ENCODE results near the gene RPS29. TPM values are rescaled to one million over a fixed set of nuclear protein-coding genes. Genes with fewer than 3 reads are reported as not detected.

Gene RPS29
- polyA plus RNA-seq, 2 of the 4 experiments (the other 2 are of a cell fraction) = 3,539 to 3,909 TPM

DNA sequence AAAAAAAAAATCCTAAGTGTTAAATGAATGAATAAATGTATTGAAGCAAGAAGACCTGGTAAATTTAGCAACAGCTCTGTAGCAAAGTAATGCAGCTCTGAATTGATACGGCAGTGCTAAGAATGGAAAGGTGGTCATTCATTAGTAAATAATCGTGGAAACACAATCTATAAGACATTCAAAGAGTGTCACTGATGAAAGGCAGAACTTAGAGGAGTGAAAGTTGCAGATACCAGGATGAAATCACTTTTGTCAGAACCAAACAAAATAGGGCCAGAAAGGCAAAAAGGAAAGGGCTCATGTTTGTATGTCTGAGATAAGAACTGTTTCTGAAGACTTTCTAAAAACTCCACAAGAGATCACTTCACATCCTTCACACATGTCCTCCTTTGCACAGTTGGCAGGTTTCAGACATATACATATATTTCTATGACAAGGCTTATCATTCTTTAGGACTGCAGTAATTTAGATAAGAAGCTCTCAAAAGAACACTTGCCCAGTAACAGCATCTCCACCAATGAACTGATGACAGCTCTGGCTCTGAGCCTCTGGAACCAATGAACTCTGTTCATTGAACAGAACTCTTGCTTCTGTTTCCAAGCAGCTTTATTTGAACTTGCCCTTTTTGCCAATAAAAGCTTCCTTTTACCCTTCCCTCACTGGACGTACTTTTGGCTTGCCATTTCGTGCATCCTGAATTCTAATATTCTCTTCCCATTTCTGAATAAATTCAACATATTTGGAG, 8.3 kb upstream of the RPS29 start:
- Histone ChIP-seq H3K4me3 (no peak overlapping the region), H3K4me1 (0 out of 3 replicates have a peak, but pooled peaks cover 7% of the 10 kb centered on the region), H3K27ac (no peak overlapping the region), H3K9me3 (no peaks in the 10 kb centered on the region), H3K4me2 (no peak overlapping the region)
- 65% methylated on average over 4 of the region's 4 CpGs for WGBS (ENCODE audit: missing lambda C conversion rate)
- ChIA-PET CTCF (interaction anchor here (1.3 to 2.2 kb wide), 2 partner anchors 8 to 12 kb away, joined by 4 to 18 read pairs; partner anchors contain the start of gene RPS29), POLR2A (interaction anchor here (0.7 kb wide), 1 partner anchor 8 kb away, joined by 3 read pairs; the partner anchor contains the start of gene RPS29)
- FAIRE-seq (no peak), DNase-seq (ENCODE audit: low read depth in 1 of 2, low spot score in 1 of 2) (peak in 1 of 2 experiments; percentile 38), ATAC-seq (no peak)
- TF ChIP-seq SREBF2 (IDR thresholded peaks at IDR 0.05) (no peak), RFX5 (IDR thresholded peaks at IDR 0.05) (peak; percentile 33; the same call in 1 of the 2 replicates)

DNA sequence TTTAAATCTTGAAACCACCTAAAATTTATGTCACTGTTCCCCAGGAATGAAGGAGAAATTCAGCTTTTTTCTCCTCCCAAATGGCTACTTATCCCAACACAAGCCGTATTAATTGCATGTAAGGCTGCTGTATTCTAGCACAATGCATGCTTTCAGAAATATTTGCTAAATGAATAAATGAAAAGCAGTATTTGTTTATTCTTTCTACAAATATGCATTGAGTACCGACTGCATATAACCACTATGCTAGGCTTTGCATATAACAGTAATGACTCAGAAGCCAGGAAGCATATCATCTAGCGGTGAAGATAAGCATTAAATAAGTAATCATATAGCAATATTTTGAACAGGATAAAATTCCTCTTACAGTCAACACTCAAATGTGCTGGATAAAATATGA, 6.8 kb upstream of the RPS29 start:
- FAIRE-seq = no peak
- 37% methylated on average over 3 of the region's 3 CpGs for WGBS (ENCODE audit: missing lambda C conversion rate)
- TF ChIP-seq MAFK (IDR thresholded peaks at IDR 0.05; ENCODE audit: partially characterized antibody) (no peak), GATA3 (IDR thresholded peaks at IDR 0.05; ENCODE audit: borderline replicate concordance) (no peak), TFCP2L1 (CRISPR knock-in tag; IDR thresholded peaks at IDR 0.05) (no peak), EP300 (IDR thresholded peaks at IDR 0.05) (no peak), POLR2A (IDR thresholded peaks at IDR 0.05; ENCODE audit: low read length) (no peak), HOXB5 (CRISPR knock-in tag; IDR thresholded peaks at IDR 0.05) (no peak), KDM5A (IDR thresholded peaks at IDR 0.05) (no peak), MYC (IDR thresholded peaks at IDR 0.05; ENCODE audit: borderline replicate concordance, low read length) (no peak), NFE2L2 (conservative IDR thresholded peaks at IDR 0.05; ENCODE audit: low read length) (no peak), HEYL (CRISPR knock-in tag; IDR thresholded peaks at IDR 0.05) (no peak), POLR2AphosphoS2 (conservative IDR thresholded peaks at IDR 0.05; ENCODE audit: low read length) (no peak), CEBPB (IDR thresholded peaks at IDR 0.05) (no peak)
- TF ChIP-seq, protein P1, sequence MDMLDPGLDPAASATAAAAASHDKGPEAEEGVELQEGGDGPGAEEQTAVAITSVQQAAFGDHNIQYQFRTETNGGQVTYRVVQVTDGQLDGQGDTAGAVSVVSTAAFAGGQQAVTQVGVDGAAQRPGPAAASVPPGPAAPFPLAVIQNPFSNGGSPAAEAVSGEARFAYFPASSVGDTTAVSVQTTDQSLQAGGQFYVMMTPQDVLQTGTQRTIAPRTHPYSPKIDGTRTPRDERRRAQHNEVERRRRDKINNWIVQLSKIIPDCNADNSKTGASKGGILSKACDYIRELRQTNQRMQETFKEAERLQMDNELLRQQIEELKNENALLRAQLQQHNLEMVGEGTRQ (IDR thresholded peaks at IDR 0.05) = no peak
- TF ChIP-seq, protein P2, sequence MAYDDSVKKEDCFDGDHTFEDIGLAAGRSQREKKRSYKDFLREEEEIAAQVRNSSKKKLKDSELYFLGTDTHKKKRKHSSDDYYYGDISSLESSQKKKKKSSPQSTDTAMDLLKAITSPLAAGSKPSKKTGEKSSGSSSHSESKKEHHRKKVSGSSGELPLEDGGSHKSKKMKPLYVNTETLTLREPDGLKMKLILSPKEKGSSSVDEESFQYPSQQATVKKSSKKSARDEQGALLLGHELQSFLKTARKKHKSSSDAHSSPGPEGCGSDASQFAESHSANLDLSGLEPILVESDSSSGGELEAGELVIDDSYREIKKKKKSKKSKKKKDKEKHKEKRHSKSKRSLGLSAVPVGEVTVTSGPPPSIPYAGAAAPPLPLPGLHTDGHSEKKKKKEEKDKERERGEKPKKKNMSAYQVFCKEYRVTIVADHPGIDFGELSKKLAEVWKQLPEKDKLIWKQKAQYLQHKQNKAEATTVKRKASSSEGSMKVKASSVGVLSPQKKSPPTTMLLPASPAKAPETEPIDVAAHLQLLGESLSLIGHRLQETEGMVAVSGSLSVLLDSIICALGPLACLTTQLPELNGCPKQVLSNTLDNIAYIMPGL (CRISPR knock-in tag; IDR thresholded peaks at IDR 0.05; ENCODE audit: borderline replicate concordance) = no peak
- ATAC-seq = peak in 1 of 2 experiments; percentile 32; a peak in 1 of 6 replicates
- ChIA-PET CTCF (interaction anchor here (0.9 kb wide), 1 partner anchor 41 kb away, joined by 5 read pairs; no protein-coding TSS in a partner anchor), POLR2A (no interaction called here)
- Histone ChIP-seq H3K4me1 (0 out of 3 replicates have a peak, but pooled peaks cover 7% of the 10 kb centered on the region), H3K9me3 (no peaks in the 10 kb centered on the region), H3K4me2 (no peak overlapping the region), H3K27ac (no peak overlapping the region), H3K4me3 (no peak overlapping the region)
- DNase-seq (ENCODE audit: low read depth in 1 of 2, low spot score in 1 of 2) = no peak

DNA sequence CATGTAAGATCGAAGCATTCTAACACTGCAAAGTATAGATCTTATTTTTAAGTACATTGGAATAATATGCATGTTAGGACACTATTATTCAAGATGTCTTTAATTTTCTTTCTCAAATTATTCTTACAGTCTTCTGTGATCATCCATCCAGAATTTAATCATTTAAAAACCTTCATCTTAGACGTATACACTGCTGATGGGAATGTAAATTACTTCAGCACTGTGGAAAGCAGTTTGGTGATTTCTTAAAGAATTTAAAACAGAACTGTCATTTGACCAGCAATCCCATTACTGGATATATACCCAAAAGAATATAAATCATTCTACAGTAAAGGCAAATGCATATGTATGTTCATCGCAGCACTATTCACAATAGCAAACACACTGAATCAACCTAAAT, 3.2 kb upstream of the RPS29 start:
- Histone ChIP-seq H3K9me3 (no peaks in the 10 kb centered on the region), H3K4me1 (peaks cover 2% of the 10 kb centered on the region; the same call in 2 of the 3 replicates), H3K4me3 (no peak overlapping the region), H3K27ac (no peak overlapping the region), H3K4me2 (no peak overlapping the region)
- no peak for TF ChIP-seq HDAC2 (IDR thresholded peaks at IDR 0.05)
- no peak for TF ChIP-seq RCOR1 (IDR thresholded peaks at IDR 0.05; ENCODE audit: low read depth, low read length)
- no peak for TF ChIP-seq FOSL2 (IDR thresholded peaks at IDR 0.05)
- TF ChIP-seq FOSL2 (CRISPR knock-in tag; IDR thresholded peaks at IDR 0.05) = no peak
- TF ChIP-seq, protein P3, sequence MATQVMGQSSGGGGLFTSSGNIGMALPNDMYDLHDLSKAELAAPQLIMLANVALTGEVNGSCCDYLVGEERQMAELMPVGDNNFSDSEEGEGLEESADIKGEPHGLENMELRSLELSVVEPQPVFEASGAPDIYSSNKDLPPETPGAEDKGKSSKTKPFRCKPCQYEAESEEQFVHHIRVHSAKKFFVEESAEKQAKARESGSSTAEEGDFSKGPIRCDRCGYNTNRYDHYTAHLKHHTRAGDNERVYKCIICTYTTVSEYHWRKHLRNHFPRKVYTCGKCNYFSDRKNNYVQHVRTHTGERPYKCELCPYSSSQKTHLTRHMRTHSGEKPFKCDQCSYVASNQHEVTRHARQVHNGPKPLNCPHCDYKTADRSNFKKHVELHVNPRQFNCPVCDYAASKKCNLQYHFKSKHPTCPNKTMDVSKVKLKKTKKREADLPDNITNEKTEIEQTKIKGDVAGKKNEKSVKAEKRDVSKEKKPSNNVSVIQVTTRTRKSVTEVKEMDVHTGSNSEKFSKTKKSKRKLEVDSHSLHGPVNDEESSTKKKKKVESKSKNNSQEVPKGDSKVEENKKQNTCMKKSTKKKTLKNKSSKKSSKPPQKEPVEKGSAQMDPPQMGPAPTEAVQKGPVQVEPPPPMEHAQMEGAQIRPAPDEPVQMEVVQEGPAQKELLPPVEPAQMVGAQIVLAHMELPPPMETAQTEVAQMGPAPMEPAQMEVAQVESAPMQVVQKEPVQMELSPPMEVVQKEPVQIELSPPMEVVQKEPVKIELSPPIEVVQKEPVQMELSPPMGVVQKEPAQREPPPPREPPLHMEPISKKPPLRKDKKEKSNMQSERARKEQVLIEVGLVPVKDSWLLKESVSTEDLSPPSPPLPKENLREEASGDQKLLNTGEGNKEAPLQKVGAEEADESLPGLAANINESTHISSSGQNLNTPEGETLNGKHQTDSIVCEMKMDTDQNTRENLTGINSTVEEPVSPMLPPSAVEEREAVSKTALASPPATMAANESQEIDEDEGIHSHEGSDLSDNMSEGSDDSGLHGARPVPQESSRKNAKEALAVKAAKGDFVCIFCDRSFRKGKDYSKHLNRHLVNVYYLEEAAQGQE (IDR thresholded peaks at IDR 0.05) = peak; percentile 67; the same call in 1 of the 2 replicates
- TF ChIP-seq JUNB (IDR thresholded peaks at IDR 0.05) = no peak
- no peak for TF ChIP-seq EP300 (IDR thresholded peaks at IDR 0.05)
- ATAC-seq (no peak), FAIRE-seq (no peak), DNase-seq (ENCODE audit: low read depth in 1 of 2, low spot score in 1 of 2) (no peak)
- WGBS (ENCODE audit: missing lambda C conversion rate) = 88% methylated on average over 3 of the region's 3 CpGs
- ChIA-PET POLR2A (interaction anchor here (0.6 kb wide), 1 partner anchor 12 kb away, joined by 3 read pairs; no protein-coding TSS in a partner anchor), CTCF (interaction anchor here (1.1 kb wide), 1 partner anchor 9 kb away, joined by 4 read pairs; the partner anchor contains the start of gene LRR1)
